GM21367 (cell line): ENCODE measurements around the gene SPSB3.

Experiments used
- ATAC-seq: cut with Tn5 transposase; IDR thresholded peaks from one replicate; pipeline ENCODE4 v1.9.1; 2021; ENCODE audit not compliant: unreplicated experiment

SPSB3 gene

GRCh38 chr16:1790261-1790610 is 7.9 kb upstream of the SPSB3 start:
- ATAC-seq = no peak

GRCh38 chr16:1789643-1790045 is 7.3 kb upstream of the SPSB3 start:
- no peak for ATAC-seq

DNA sequence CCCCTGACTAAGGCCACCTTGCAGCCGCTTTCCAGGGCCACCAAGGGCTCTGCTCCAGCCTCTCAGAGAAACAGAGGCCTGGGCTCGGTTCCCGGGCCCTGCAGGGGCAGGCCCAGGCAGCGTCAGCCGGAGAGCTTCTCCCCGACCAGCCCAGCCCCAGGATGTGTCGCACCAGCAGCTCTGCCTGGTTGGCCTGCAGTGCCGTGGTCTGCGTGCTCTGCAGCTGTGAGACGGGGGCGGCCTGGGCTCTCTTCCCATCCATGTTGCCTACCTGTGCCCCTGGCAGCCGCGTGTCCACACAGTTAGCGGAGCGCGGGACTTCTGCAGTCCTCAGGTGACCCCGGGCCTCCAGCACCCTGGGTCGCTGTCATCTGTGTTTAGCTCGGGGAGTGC is 6.3 kb upstream of the SPSB3 start:
- ATAC-seq = no peak

- no peak for ATAC-seq
These were observed 5.8 kb upstream of the SPSB3 start for GRCh38 chr16:1788095-1788707.

GRCh38 chr16:1787322-1788094 is 5.1 kb upstream of the SPSB3 start:
- no peak for ATAC-seq

GRCh38 chr16:1787056-1787321 is 4.6 kb upstream of the SPSB3 start:
- no peak for ATAC-seq

DNA sequence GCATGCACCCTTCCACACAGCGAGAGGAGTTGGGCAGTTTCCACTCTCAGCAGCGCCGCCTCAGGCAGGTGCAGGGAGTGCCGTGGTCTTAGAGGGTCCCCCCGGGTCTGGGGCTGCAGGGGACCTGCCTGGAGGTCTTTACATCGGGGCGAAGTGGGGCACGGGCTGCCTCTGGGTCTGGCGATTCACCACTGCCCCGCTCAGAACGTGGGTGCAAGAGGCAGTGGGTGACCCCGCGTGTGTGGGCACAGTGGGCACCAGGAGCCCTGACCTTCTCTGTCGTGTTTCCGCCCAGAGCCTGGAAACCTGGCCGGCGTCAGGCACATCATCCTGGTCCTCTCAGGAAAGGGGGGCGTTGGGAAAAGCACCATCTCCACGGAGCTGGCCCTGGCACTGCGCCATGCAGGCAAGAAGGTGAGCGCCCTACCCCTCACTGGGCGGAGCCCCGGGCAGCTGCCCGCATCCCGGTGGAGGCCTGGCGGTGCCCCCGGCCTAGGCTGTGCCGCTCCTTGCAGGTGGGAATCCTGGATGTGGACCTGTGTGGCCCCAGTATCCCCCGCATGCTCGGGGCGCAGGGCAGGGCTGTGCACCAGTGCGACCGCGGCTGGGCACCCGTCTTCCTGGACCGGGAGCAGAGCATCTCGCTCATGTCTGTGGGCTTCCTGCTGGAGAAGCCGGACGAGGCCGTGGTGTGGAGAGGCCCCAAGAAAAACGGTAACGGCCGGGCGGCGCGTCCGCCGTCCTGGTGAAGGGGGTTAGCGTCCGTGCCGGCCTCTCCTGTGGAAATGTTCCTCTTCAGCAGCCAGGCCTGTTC is 4.1 kb upstream of the SPSB3 start:
- no peak for ATAC-seq

DNA sequence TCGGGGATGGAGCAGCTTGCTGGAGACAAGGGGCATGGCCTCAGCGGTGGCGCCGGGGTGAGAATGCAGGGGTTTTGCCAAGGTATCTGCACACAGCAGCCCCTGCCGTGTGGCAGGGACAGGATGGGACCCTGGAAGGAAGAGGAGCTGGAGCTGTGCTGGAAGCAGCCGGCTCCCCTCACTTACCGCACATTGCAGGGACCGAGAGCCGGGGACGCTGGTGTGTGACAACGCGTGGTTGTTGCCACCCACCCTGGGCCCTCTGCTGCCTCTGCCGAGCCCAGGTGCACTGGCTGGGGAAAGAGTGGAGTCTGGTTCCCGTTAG is 3.4 kb upstream of the SPSB3 start:
- ATAC-seq = no peak

DNA sequence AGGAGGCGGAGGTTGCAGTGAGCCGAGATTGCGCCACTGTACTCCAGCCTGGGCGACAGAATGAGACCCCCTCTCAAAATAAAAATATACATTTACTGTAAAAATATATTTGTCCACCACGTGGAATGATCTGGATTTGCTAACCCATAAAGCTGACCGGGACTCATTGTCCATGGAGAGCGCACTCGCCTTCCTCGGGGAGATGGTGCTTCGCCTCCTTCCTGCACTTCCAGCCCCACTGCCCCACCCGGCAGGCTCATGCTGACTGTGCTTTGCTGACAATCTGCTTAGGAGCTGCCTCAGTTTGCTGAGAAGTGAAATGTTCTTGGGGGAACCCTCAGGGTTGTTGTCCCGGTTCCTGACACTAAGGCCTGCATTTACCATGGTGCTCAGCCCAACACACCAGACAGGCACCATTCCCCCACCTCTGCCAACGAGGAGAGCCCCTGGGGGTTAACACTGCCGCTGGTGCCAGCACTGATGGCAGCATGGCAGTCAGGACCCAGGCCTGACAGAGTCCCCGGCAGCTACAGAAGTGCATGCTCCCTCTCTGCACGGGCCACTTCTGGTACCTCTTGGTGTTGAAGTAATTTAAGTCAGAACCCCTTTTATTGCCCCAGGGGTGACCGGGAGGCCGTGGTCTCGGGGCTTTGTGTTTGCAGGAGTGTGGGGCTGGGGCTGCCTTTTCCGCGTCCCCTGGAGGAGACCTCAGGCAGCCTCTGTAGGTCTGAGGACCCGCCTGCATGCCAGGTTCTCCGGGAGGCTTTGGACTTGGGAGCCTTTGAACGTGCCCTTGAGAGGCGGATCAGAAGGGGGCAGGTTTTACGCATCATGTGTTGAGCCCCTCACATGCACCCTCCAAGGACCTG is 2.8 kb upstream of the SPSB3 start:
- ATAC-seq = no peak

DNA sequence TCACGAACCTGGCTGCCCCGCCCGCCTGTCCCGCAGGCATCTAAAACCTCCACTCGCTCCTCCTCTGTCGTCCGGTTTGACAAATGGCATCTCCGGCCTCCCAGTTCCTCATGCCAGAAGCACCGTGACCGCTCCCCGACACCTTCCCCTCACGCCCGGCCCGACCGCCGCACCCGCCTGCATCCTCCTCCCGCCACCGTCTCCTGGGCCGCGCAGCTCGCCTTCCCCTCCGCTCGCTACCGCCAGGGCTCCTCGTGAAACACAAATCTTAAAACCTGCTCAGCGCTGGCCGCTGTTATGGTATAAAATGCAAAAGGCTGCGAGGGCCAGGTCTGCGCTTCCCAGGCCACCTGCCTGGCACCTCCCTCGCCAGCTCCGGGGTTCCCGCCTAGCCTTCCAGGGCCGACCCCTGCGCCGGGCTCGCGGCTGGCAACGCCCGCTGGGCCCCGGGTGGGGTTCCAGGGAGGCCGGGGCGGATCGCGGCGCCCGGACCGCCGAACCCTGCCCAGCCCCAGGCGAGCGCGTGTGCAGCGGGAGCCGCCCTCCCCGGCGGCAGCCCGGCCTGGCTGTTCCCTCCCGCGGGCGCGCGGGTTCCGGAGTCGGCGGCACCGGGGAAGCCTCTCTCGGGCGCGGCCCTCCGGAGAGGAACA is 488 bp downstream of the SPSB3 start:
- peak; percentile 7 for ATAC-seq

GRCh38 chr16:1781254-1781653 is 1.1 kb downstream of the SPSB3 start:
- ATAC-seq = no peak

DNA sequence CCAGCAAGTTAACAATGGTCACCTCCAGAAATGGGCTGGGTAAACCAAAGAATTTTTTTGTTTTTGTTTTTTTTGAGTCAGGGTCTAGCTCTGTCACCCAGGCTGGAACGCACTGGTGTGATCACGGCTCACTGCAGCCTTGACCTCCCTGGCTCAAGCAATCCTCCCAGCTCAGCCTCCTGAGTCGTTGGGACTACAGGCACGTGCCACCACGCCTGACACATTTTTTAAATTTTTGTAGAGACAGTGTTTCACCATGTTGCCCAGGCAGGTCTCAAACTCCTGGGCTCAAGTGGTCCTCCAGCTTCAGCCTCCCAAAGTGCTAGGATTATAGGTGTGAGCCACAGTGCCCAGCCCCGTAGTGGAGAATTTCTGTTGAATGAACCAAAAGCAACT is 1.7 kb downstream of the SPSB3 start:
- ATAC-seq = no peak

- ATAC-seq = no peak
These were observed 2.4 kb downstream of the SPSB3 start for GRCh38 chr16:1779741-1780676.

- ATAC-seq = no peak
These were observed 3.1 kb downstream of the SPSB3 start for GRCh38 chr16:1779234-1779701.

- ATAC-seq = no peak
These were observed 3.9 kb downstream of the SPSB3 start for GRCh38 chr16:1778200-1779179.

DNA sequence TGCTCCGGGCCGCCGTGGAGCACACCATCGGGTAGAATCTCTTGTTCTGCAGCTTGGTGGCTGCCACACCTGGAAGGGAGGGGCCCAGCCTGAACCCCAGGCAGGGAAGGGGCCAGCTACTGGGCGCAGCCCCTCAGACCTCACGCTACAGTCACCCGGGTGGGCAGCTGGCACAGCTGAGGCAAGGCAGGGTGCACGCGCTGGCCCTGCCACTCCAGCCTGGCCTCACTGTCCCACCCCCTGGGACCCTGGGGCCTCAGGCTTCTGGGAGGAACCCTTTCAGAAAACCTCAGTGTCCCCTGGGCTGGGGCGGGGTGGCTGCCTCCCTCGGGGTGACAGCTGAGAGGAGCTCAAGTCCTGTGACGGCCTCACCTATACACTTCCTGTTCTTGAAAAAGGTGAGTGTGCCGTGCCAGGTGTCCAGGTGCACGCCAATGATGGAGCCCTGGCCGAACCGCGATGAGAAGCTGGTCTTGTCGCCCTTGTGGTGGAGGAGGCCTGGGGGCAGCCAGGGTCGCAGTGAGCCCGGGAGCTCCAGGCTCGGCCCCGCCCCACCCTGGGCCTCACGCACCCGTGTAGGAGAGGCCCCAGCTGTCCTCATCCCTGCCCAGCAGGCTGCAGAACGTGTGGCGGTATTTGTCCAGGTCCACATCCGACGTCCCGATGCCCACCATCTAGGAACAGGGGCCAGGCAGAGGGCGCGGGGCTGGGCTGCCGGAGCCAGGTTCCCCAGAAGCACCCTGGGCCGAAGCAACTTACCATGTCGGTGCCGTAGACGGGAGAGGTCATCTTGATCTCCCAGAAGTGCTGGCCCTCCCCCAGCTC is 4.8 kb downstream of the SPSB3 start:
- no peak for ATAC-seq

DNA sequence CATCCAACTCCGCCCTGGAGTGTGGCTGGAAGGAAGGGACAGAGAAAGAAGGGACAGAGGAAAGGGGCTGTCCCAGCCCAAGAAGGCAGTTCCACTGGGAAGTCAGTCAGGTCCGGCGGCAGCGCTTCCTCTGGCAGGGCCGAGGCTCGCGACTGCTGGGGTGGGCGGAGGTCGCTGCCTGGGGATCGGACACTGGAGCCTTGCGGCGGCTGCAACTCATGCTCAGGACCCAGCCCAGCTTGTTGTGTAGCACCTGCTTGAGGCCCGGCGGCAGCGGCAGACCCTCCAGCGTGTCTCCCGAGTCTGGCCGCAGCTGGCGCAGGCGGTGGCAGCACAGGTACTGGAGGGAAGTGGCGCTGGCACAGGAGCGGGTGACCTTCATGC is 5.4 kb downstream of the SPSB3 start:
- no peak for ATAC-seq

- ATAC-seq = no peak
These were observed 5.8 kb downstream of the SPSB3 start for GRCh38 chr16:1776672-1776955.
